Renal cortical epithelial cell (primary cell): Measurements from ENCODE around the gene TIGD1. TPM values are rescaled to one million over a fixed set of nuclear protein-coding genes. Genes with fewer than 3 reads are reported as not detected.
A peak's percentile ranks its signal among the peaks of the same experiment; 100 is the strongest.

ENCODE experiments used
- DNase-seq: peaks from one replicate; pipeline ENCODE4 v3.0.0-alpha.2; 2011; ENCODE audit warnings: low read depth
- total RNA-seq: library from RNA; depleted of rRNA; stranded (reverse); fragments of >200 nt; gene quantifications from 2 replicates; pipeline ENCODE4 v1.2.3, GENCODE V29; 2014

The TIGD1 gene
- total RNA-seq = 2.3 and 3.4 TPM in 2 replicates

GRCh38 chr2:232550354-232551249 lies at the start of gene TIGD1, which contains the start of gene EIF4E2:
TIGD1 (minus strand) TSS chr2:232550557; CDS start chr2:232549882, 675 bp downstream.
EIF4E2 (plus strand) TSS chr2:232550689; CDS start chr2:232550725, 36 bp downstream.
- peak; percentile 80 for DNase-seq

GRCh38 chr2:232598293-232598692 lies 47.9 kb upstream of the TIGD1 start:
- no peak for DNase-seq

- DNase-seq = no peak
Observed at GRCh38 chr2:232597362-232598079, 47.2 kb upstream of the TIGD1 start.

- DNase-seq = no peak
Observed at GRCh38 chr2:232593982-232594381, 43.6 kb upstream of the TIGD1 start.

GRCh38 chr2:232592772-232593395 lies 42.5 kb upstream of the TIGD1 start:
- DNase-seq = peak; percentile 100

GRCh38 chr2:232588680-232589585 lies 38.6 kb upstream of the TIGD1 start:
- peak; percentile 82 for DNase-seq

- DNase-seq = no peak
Observed at GRCh38 chr2:232588031-232588430, 37.7 kb upstream of the TIGD1 start.

- no peak for DNase-seq
Observed at GRCh38 chr2:232587512-232587911, 37.2 kb upstream of the TIGD1 start.

GRCh38 chr2:232586943-232587505 lies 36.7 kb upstream of the TIGD1 start:
- no peak for DNase-seq

GRCh38 chr2:232584238-232584637 lies 33.9 kb upstream of the TIGD1 start:
- DNase-seq = no peak

GRCh38 chr2:232581725-232582124 lies 31.4 kb upstream of the TIGD1 start:
- DNase-seq = no peak

- no peak for DNase-seq
Observed at GRCh38 chr2:232580648-232580981, 30.3 kb upstream of the TIGD1 start.

- DNase-seq = no peak
Observed at GRCh38 chr2:232578626-232579025, 28.3 kb upstream of the TIGD1 start.

GRCh38 chr2:232577841-232578240 lies 27.5 kb upstream of the TIGD1 start:
- DNase-seq = no peak

GRCh38 chr2:232576995-232577394 lies 26.6 kb upstream of the TIGD1 start:
- peak; percentile 63 for DNase-seq

- no peak for DNase-seq
Observed at GRCh38 chr2:232575404-232575746, 25.0 kb upstream of the TIGD1 start.

- peak; percentile 30 for DNase-seq
Observed at GRCh38 chr2:232574674-232575403, 24.5 kb upstream of the TIGD1 start.

- no peak for DNase-seq
Observed at GRCh38 chr2:232573771-232574435, 23.5 kb upstream of the TIGD1 start.

- peak; percentile 78 for DNase-seq
Observed at GRCh38 chr2:232573042-232573441, 22.7 kb upstream of the TIGD1 start.

GRCh38 chr2:232571026-232571474 lies 20.7 kb upstream of the TIGD1 start:
- DNase-seq = peak; percentile 84
